Endodermal cell (in vitro differentiated cells): ENCODE results near the gene NKD1. TPM values are rescaled to one million over a fixed set of nuclear protein-coding genes. Genes with fewer than 3 reads are reported as not detected.

ENCODE experiments used
- DNase-seq: peaks from one replicate; pipeline ENCODE4 v3.0.0-alpha.2; 2017
- H3K27ac ChIP-seq: 2 replicates; pipeline ENCODE4 v1.5.1; 2013; ENCODE audit warnings: mild to moderate bottlenecking, low read depth, low read length, moderate library complexity
- H3K27me3 ChIP-seq: 2 replicates; pipeline ENCODE4 v1.6.1; 2013; ENCODE audit warnings: mild to moderate bottlenecking, low read length, moderate library complexity; ENCODE audit not compliant: insufficient read depth, control insufficient read depth, poor library complexity, severe bottlenecking
- H3K36me3 ChIP-seq: 2 replicates; pipeline ENCODE4 v1.7.0; 2013; ENCODE audit warnings: mild to moderate bottlenecking, low read length, moderate library complexity; ENCODE audit not compliant: control insufficient read depth, insufficient read depth
- H3K4me1 ChIP-seq: one replicate; pipeline ENCODE4 v1.7.0; 2013; ENCODE audit warnings: low read length; ENCODE audit not compliant: control insufficient read depth, insufficient read depth
- H3K4me3 ChIP-seq: 2 replicates; pipeline ENCODE4 v1.5.1; 2013; ENCODE audit warnings: mild to moderate bottlenecking, low read length, moderate library complexity
- H3K9ac ChIP-seq: 2 replicates; pipeline ENCODE4 v1.6.1; 2013; ENCODE audit warnings: mild to moderate bottlenecking, low read length, moderate library complexity; ENCODE audit not compliant: poor library complexity, severe bottlenecking; ENCODE audit errors: extremely low read depth
- H3K9me3 ChIP-seq: 2 replicates; pipeline ENCODE4 v1.6.1; 2013; ENCODE audit warnings: mild to moderate bottlenecking, low read length, moderate library complexity; ENCODE audit not compliant: control insufficient read depth
- H3K27ac Mint-ChIP-seq: 2 replicates; pipeline ENCODE4 v1.8.0; 2020; ENCODE audit warnings: mixed read lengths
- H3K27me3 Mint-ChIP-seq: 2 replicates; pipeline ENCODE4 v1.8.0; 2021; ENCODE audit warnings: mild to moderate bottlenecking, mixed read lengths; ENCODE audit not compliant: insufficient read depth
- H3K36me3 Mint-ChIP-seq: 2 replicates; pipeline ENCODE4 v1.8.0; 2020; ENCODE audit warnings: low read depth, mixed read lengths
- H3K4me1 Mint-ChIP-seq: 2 replicates; pipeline ENCODE4 v1.8.0; 2020; ENCODE audit warnings: mixed read lengths
- H3K4me3 Mint-ChIP-seq: 2 replicates; pipeline ENCODE4 v1.8.0; 2020; ENCODE audit warnings: mild to moderate bottlenecking, moderate library complexity, mixed read lengths
- H3K9me3 Mint-ChIP-seq: 2 replicates; pipeline ENCODE4 v1.8.0; 2020; ENCODE audit warnings: mild to moderate bottlenecking, mixed read lengths
- WGBS, 2 experiments: methylation state at CpG; one replicate each; pipeline versions ENCODE4 v1.1.5 to v1.1.7; 2013; ENCODE audit warnings: missing lambda C conversion rate in 2 of 2, mixed read lengths in 1 of 2; ENCODE audit not compliant: insufficient coverage in 1 of 2, insufficient read length in 1 of 2; 5-methylcytosine and 5-hydroxymethylcytosine counted together
- total RNA-seq, 2 donors: library from RNA; stranded (reverse); fragmentation: NEBNext Ultra II Directional in 1 of 2; extraction: Animal tissue kit (Norgen Biotek cat#: 25700) in 1 of 2; gene quantifications; 2 replicates in 1 of 2; 3 replicates in 1 of 2; pipeline ENCODE4 v1.2.1, GENCODE V29; 2021
- TF ChIP-seq, protein P1 (sequence below): fragments of 200-600 bp; sonication (generic); conservative IDR thresholded peaks from 2 replicates; pipeline ENCODE4 v1.5.0; 2021; ENCODE audit warnings: antibody characterized with exemption, mild to moderate bottlenecking

The NKD1 gene
- total RNA-seq, 2 donors from 2014 or later = 7.0 to 9.5 TPM

DNA sequence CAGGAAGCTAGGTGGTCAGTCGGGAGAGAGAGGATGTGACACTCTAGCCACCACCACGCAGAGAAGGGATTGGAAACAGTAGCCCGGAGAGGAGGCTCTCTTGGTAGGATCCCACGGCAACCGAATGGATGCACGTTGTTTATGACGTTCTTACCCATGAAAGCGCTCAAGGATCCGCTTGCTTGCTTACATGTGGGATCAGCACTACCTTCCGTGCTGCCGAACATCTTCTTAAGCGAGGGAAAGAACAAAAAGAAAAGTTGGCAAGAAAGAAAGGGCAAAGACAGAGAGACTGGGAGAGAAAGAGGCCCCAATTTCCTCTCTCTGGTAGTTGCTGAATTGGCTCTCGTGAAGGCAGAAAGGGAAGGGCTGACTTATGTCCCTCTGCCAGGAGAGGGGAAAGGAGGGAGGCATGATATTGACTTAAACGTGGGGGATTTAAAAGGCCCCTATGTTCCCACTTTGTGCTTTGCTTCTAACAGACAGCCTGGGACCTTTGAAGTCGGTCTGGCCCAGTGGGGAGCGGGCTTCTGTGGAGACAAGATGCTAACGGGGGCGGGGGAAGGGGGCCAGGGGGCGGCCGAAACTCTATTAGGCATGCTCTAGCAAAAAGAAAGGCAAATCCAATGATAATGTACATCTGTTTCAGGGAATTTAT lies 97.5 kb downstream of the NKD1 start:
- no peaks in the 10 kb centered on the region for H3K4me1 ChIP-seq
- H3K27ac Mint-ChIP-seq = no peak overlapping the region
- DNase-seq = no peak
- no peaks in the 10 kb centered on the region for H3K27me3 ChIP-seq
- H3K9ac ChIP-seq = no peak overlapping the region
- no peaks in the 10 kb centered on the region for H3K9me3 ChIP-seq
- H3K4me3 Mint-ChIP-seq = no peak overlapping the region
- no peak overlapping the region for H3K4me3 ChIP-seq
- peaks cover 11% of the 10 kb centered on the region for H3K4me1 Mint-ChIP-seq
- H3K36me3 ChIP-seq = no peaks in the 10 kb centered on the region
- peaks cover 1% of the 10 kb centered on the region for H3K27me3 Mint-ChIP-seq
- TF ChIP-seq, protein P1, sequence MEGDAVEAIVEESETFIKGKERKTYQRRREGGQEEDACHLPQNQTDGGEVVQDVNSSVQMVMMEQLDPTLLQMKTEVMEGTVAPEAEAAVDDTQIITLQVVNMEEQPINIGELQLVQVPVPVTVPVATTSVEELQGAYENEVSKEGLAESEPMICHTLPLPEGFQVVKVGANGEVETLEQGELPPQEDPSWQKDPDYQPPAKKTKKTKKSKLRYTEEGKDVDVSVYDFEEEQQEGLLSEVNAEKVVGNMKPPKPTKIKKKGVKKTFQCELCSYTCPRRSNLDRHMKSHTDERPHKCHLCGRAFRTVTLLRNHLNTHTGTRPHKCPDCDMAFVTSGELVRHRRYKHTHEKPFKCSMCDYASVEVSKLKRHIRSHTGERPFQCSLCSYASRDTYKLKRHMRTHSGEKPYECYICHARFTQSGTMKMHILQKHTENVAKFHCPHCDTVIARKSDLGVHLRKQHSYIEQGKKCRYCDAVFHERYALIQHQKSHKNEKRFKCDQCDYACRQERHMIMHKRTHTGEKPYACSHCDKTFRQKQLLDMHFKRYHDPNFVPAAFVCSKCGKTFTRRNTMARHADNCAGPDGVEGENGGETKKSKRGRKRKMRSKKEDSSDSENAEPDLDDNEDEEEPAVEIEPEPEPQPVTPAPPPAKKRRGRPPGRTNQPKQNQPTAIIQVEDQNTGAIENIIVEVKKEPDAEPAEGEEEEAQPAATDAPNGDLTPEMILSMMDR = no peak
- WGBS, 2 experiments = 65 to 69% methylated on average over 13 to 20 of the region's 20 CpGs
- H3K9me3 Mint-ChIP-seq = no peaks in the 10 kb centered on the region
- H3K36me3 Mint-ChIP-seq = no peaks in the 10 kb centered on the region
- H3K27ac ChIP-seq = peak overlapping the region; percentile 89

DNA sequence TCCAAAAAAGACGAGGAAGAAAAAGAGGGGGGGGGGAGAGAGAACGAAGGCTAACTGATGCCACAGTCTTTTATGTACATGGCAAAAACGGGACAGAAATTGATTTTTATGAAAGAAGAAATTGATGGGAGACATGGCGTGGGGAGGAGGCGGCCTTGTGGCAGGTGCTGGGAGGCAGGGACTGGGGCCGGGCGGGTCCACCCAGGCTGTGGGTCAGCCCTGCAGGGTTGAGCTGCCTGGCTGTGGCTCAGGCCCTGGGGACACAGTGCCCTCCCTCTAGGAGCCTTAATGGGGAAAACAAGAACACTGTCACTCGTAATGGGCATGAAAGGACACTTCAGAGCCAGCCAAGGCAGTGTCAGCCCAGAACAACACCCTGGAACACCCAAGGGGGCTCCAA lies 98.1 kb downstream of the NKD1 start:
- H3K9me3 ChIP-seq = no peaks in the 10 kb centered on the region

DNA sequence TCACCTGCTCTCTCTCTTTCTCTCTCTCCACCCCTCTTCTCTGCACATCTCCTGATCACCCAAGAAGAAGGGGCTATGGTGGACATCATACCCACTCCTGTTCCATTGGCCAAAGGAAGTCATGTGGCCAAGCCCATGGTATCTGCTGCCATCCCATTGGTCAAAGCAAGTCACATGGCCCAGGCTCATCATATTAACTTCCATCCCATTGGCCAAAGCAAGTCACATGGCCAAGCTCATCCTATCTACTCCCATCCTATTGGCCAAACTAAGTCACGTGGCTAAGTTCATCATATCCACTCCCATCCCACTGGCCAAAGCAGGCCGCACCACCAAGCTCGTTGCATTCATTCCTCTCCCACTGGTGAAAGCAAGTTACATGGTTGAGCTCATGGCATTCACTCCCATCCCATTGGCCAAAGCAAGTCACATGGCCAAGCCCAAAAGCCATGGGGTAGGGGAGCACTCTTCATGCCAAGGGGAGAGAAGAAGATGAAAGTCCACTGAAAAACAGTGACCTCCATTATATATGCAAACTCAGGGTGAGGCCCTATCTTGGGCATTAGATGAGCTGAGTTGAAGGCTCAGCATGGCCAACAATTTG lies 103.7 kb downstream of the NKD1 start:
- no peaks in the 10 kb centered on the region for H3K27me3 ChIP-seq
- Mint-ChIP-seq H3K4me3 (no peak overlapping the region), H3K27ac (no peak overlapping the region), H3K4me1 (peaks cover 4% of the 10 kb centered on the region), H3K36me3 (no peaks in the 10 kb centered on the region), H3K9me3 (no peaks in the 10 kb centered on the region), H3K27me3 (no peaks in the 10 kb centered on the region)
- TF ChIP-seq, protein P1 = no peak
- H3K9me3 ChIP-seq = no peaks in the 10 kb centered on the region
- DNase-seq = no peak
- H3K9ac ChIP-seq = no peak overlapping the region
- no peaks in the 10 kb centered on the region for H3K36me3 ChIP-seq
- H3K27ac ChIP-seq = no peak overlapping the region
- no peak overlapping the region for H3K4me3 ChIP-seq
- H3K4me1 ChIP-seq = no peaks in the 10 kb centered on the region
- WGBS, 2 experiments = 96 to 100% methylated on average over 1 to 3 of the region's 3 CpGs

More for the DNA sequence above, 98.1 kb downstream of the NKD1 start:
- no peak overlapping the region for H3K4me3 Mint-ChIP-seq
- TF ChIP-seq, protein P1 = no peak
- H3K9me3 Mint-ChIP-seq = no peaks in the 10 kb centered on the region
- no peaks in the 10 kb centered on the region for H3K36me3 Mint-ChIP-seq
- no peak for DNase-seq
- WGBS, 2 experiments = 89 to 92% methylated on average over 4 to 8 of the region's 8 CpGs
- Histone ChIP-seq H3K4me3 (no peak overlapping the region), H3K36me3 (no peaks in the 10 kb centered on the region), H3K9ac (no peak overlapping the region), H3K27me3 (no peaks in the 10 kb centered on the region), H3K4me1 (no peaks in the 10 kb centered on the region), H3K27ac (peak overlapping the region; percentile 12)
- H3K27me3 Mint-ChIP-seq = peaks cover 1% of the 10 kb centered on the region
- peaks cover 11% of the 10 kb centered on the region for H3K4me1 Mint-ChIP-seq
- H3K27ac Mint-ChIP-seq = no peak overlapping the region
